Thyroid gland (tissue), 4 donors: ENCODE results near the gene ATP6V0D1. TPM values are rescaled to one million over a fixed set of nuclear protein-coding genes. Genes with fewer than 3 reads are reported as not detected.

ENCODE experiments used
- DNase-seq, 2 donors: peaks; one replicate each; pipeline ENCODE4 v3.0.0-alpha.2; 2019
- H3K27ac ChIP-seq, 3 donors: fragments of 200-600 bp; sonication (generic); 1 replicate in 2 of 3; 2 replicates in 1 of 3; pipeline ENCODE4 v1.5.1; 2016 to 2019; ENCODE audit warnings: mild to moderate bottlenecking in 1 of 3, moderate library complexity in 1 of 3
- H3K27me3 ChIP-seq: fragments of 200-600 bp; sonication (generic); one replicate; pipeline ENCODE4 v1.5.1; 2019
- H3K36me3 ChIP-seq, 2 donors: fragments of 200-600 bp; sonication (generic); one replicate each; pipeline ENCODE4 v1.5.1; 2016 to 2019
- H3K4me1 ChIP-seq, 2 donors: fragments of 200-600 bp; sonication (generic); one replicate each; pipeline ENCODE4 v1.5.1; 2017 to 2019
- H3K4me3 ChIP-seq, 3 donors: fragments of 200-600 bp; sonication (generic); replicated peaks in 1 of 3; 1 replicate in 2 of 3; 2 replicates in 1 of 3; pipeline ENCODE4 v1.5.1; 2016; ENCODE audit warnings: mild to moderate bottlenecking in 1 of 3
- H3K9me3 ChIP-seq: fragments of 200-600 bp; sonication (generic); one replicate; pipeline ENCODE4 v1.5.1; 2017
- CTCF ChIP-seq, 6 experiments: fragments of 200-600 bp in 3 of 6; fragments of 450-650 bp in 3 of 6; sonication (generic) in 3 of 6; IDR thresholded peaks; one replicate each; pipeline ENCODE4 v1.5.1; 2016 to 2019; ENCODE audit warnings: antibody characterized with exemption in 6 of 6, mild to moderate bottlenecking in 2 of 6, inconsistent platforms in 1 of 6, moderate library complexity in 1 of 6
- POLR2A ChIP-seq, 2 donors: fragments of 450-650 bp; IDR thresholded peaks; one replicate each; pipeline ENCODE4 v1.6.1; 2017; ENCODE audit warnings: antibody characterized with exemption in 2 of 2, mild to moderate bottlenecking in 2 of 2, moderate library complexity in 1 of 2
- WGBS, 2 donors: methylation state at CpG; one replicate each; pipeline ENCODE4 v1.1.5; 2017; 5-methylcytosine and 5-hydroxymethylcytosine counted together
- intact Hi-C: fragments of 100-400 bp; cut with DNase I; formaldehyde crosslinking; loops from one replicate; pipeline ENCODE4 v1.15.1; 2023
- total RNA-seq, 4 donors: library from RNA; depleted of rRNA; stranded (reverse); fragments of >200 nt; gene quantifications; one replicate each; pipeline ENCODE4 v1.2.3, GENCODE V29; 2016

Gene ATP6V0D1
- total RNA-seq, 4 donors from 2014 or later: 110 to 238 (median 142) TPM

GRCh38 chr16:67441271-67441753 is 39.6 kb downstream of the ATP6V0D1 start:
- H3K36me3 ChIP-seq: peaks cover 21 to 23% of the 10 kb centered on the region in 2 donors
- 36 to 53% methylated on average over 5 to 15 of the region's 17 CpGs for WGBS, 2 donors
- intact Hi-C loops: no loop called here
- no peak overlapping the region for H3K4me3 ChIP-seq
- no peaks in the 10 kb centered on the region for H3K9me3 ChIP-seq
- peak; percentile 100 for DNase-seq
- peaks cover 62 to 73% of the 10 kb centered on the region in 2 donors for H3K4me1 ChIP-seq
- no peaks in the 10 kb centered on the region for H3K27me3 ChIP-seq
- H3K27ac ChIP-seq: peak overlapping the region; percentile 90 to 95 (median 92)
- TF ChIP-seq POLR2A (IDR thresholded peaks at IDR 0.05): peak in 1 of 2 donors; percentile 16
- TF ChIP-seq CTCF (IDR thresholded peaks at IDR 0.05): no peak

GRCh38 chr16:67438824-67439393 is 42.0 kb downstream of the ATP6V0D1 start:
- DNase-seq: no peak
- Histone ChIP-seq H3K36me3 (peaks cover 21 to 23% of the 10 kb centered on the region in 2 donors), H3K27ac (peak overlapping the region in 1 of 3 donors; percentile 95), H3K27me3 (no peaks in the 10 kb centered on the region), H3K4me3 (no peak overlapping the region), H3K4me1 (peaks cover 58 to 73% of the 10 kb centered on the region in 2 donors), H3K9me3 (no peaks in the 10 kb centered on the region)
- TF ChIP-seq CTCF (IDR thresholded peaks at IDR 0.05) (no peak), POLR2A (IDR thresholded peaks at IDR 0.05) (no peak)
- intact Hi-C loops: no loop called here
- WGBS, 2 donors: 97 to 98% methylated on average over 13 of the region's 19 CpGs

GRCh38 chr16:67438098-67438791 is 42.7 kb downstream of the ATP6V0D1 start:
- no peaks in the 10 kb centered on the region for H3K27me3 ChIP-seq
- H3K4me3 ChIP-seq: no peak overlapping the region
- no peak overlapping the region for H3K27ac ChIP-seq
- no peak for TF ChIP-seq POLR2A (IDR thresholded peaks at IDR 0.05)
- no peak for TF ChIP-seq CTCF (IDR thresholded peaks at IDR 0.05)
- intact Hi-C loops: no loop called here
- H3K4me1 ChIP-seq: peaks cover 58 to 73% of the 10 kb centered on the region in 2 donors
- no peak for DNase-seq
- no peaks in the 10 kb centered on the region for H3K9me3 ChIP-seq
- peaks cover 21 to 23% of the 10 kb centered on the region in 2 donors for H3K36me3 ChIP-seq
- 95 to 96% methylated on average over 20 of the region's 20 CpGs for WGBS, 2 donors

GRCh38 chr16:67437513-67437912 is 43.4 kb downstream of the ATP6V0D1 start:
- peaks cover 21 to 23% of the 10 kb centered on the region in 2 donors for H3K36me3 ChIP-seq
- no peaks in the 10 kb centered on the region for H3K9me3 ChIP-seq
- H3K27me3 ChIP-seq: no peaks in the 10 kb centered on the region
- WGBS, 2 donors: 80 to 89% methylated on average over 4 of the region's 4 CpGs
- no peak for TF ChIP-seq CTCF (IDR thresholded peaks at IDR 0.05)
- no peak for TF ChIP-seq POLR2A (IDR thresholded peaks at IDR 0.05)
- H3K27ac ChIP-seq: peak overlapping the region in 1 of 3 donors; percentile 10
- H3K4me1 ChIP-seq: peaks cover 58 to 73% of the 10 kb centered on the region in 2 donors
- no peak for DNase-seq
- intact Hi-C loops: no loop called here
- no peak overlapping the region for H3K4me3 ChIP-seq

- WGBS, 2 donors: 96% methylated on average over 19 to 23 of the region's 23 CpGs
- H3K4me1 ChIP-seq: peaks cover 58 to 73% of the 10 kb centered on the region in 2 donors
- intact Hi-C loops: no loop called here
- H3K9me3 ChIP-seq: no peaks in the 10 kb centered on the region
- H3K36me3 ChIP-seq: peaks cover 21 to 23% of the 10 kb centered on the region in 2 donors
- peak overlapping the region in 1 of 3 donors; percentile 87 for H3K27ac ChIP-seq
- no peak for DNase-seq
- no peak overlapping the region for H3K4me3 ChIP-seq
- no peak for TF ChIP-seq POLR2A (IDR thresholded peaks at IDR 0.05)
- TF ChIP-seq CTCF (IDR thresholded peaks at IDR 0.05): no peak
- H3K27me3 ChIP-seq: no peaks in the 10 kb centered on the region
Observed at GRCh38 chr16:67436640-67437193, 44.2 kb downstream of the ATP6V0D1 start.
